Inflammatory macrophage treated with lipopolysaccharide for 1 hour (primary cell): ENCODE results near the gene CA10.

Experiments
- DNase-seq, 2 donors: peaks; one replicate each; pipeline ENCODE4 v3.0.0-alpha.2; 2020 to 2022

CA10 gene

DNA sequence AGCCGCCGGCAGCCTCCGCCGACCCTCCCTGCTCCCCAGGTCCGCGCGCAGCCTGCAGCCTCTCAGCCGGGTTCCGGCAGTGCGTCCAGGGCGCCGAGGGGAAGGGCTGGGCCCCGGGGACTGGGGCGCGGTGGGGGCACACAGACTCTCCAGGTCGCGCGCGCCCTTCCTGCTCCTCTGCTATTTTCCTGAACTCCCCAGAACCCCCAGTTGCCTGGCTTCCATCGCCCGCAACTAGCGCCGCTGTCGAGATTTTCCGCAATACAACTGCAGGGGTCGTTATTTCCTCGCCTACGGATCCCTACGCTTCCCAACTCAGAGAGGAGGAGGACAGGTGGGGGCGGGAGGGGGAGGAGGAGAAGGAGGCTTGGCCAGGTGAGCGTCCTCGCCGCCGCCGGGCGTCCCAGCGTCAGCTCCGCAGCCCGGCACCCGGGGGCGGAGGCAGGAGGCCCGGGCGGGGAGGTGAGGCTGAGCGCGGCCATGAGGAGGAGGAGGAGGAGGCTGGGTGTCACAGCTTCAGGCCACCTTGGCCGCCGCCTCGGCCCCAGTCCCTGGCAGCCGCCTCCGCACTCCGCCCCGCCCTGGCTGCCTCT lies at the start of gene CA10:
Gene CA10, minus strand, starts transcription at position 265 of the 593 bp plus-strand sequence.
- no peak for DNase-seq

DNA sequence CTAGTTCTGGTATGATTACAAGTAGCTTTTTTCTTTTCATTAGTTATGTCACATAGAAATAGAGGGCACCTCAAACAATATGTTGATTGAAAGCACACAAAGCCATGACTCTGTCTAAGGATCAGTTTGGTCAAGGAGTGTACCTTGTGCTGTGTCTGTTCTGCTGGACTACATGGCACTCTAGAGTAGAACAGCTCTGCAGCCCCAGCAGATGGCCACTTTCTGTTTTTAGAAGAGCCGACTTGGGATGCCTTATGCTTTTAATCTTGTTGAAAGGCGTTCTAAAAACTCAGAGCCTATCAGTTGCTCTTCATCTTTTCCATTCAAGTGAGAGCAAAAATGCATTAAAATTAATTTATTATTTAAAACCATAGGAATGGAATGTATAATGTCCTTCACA lies 49.3 kb upstream of the CA10 start:
- no peak for DNase-seq

DNA sequence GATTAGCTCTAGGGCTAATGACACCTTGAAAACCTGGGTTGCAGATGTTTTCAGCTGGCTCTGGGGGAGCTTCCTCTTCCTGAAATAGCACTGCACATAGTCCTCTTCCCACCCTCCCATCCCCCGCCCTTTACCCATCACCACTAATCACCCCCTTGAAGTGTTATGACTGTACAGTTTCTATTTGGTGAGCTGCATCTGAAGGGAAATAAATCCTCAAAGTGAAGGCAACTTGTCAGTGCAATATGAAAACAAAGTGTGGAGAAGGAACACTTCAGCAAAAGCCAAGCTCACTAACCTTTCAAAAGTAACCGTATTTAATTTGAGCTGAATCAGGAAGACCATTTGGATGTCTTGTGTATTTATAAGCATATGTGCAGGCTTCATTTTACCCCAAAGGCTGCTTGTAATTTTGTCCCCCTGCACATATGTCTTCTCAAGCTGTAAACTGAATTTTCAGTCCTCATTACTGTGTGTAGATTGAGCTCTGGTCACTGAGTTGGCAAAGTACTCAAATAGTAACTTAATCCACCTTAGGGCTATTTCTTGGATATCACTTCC lies 44.1 kb upstream of the CA10 start:
- DNase-seq, result no peak

DNA sequence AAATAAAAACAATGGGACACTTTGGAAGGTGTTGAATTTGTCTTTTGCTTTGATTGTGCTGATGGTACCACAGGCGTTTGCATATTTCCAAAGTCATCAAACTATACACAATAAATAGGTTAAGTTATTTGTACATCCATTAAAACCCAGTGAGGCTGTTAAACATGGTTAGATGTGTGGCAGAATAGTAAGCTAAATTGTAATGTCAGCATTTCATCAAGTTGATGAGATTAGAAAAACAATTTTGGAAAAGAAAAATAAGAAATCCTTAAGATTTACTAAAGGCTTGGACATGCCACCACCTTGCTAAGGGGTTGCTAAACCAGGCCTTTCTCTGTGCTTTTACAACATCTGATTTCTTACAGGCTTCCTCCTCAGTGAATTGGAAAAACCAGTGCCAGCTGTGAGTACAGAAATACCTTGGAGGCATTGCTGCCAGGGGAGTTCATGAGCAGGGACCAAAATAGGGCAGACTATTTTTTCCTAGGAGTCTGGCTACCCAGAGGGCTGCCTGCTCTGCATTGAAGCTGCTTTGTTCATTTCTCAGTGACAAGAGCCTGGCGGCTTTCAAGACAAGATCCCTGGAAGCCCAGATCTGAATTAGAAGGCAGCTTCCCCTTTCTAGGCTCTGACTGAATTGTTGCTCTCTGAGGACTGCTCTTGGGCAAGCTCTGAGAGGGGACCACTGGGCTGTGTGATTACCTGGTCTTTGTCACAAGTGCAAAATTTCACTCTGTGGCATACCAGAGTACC lies 43.4 kb upstream of the CA10 start:
- DNase-seq, result no peak

DNA sequence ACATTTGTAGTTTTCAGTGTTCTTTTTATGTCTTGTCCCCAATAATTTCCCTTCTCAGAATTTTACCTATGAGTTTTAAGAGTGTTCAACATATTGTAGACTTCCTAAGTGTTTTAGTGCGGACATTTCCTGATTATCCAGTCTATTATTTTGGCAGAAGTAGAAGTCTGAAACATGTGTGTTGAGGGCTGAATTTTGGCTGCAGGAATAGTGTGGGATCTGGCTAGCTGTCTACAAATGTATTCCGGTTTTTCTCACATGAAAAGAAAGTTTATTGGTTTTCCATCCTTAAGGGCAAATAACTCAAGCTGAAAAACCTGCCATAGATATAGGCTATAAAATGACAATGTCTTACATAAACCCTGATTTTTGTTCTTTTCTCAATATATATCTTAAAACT lies 33.0 kb upstream of the CA10 start:
- no peak for DNase-seq

DNA sequence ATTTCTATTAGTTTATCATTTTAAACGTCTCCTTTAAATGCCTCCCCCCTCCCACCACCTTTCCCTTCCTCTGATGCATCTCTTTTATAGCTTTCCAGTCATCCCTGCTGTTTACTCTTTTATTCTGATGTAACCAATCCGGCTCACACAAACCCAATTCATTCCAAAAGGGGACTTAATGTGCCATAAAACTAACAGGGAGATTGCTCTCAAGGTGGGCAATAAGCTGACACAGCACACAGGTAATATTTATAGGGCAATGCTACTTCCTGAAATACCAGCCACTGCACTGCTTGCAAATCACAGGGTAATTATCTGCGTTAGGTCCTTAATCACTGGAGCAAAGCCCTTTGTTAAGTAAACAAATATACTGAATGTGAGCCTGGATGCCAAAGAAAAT lies 23.3 kb upstream of the CA10 start:
- no peak for DNase-seq

DNA sequence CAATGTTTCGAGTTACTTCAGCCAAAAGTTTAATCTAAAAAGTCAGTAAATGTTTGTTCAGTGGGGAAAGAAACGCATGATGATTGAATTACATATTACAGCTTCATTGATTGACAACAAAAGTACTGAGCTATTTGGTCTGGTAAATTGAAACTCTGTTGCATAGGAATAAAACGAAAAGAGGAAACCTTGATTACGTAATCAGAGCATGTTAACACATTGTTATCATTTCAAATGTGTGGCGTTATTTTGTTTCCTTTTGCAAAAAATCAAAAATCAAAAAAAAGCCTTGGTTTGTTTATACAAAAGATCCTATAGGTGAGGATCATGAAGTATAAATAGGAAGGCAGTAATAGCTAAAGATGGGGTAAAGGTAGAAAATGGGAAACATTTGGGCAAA lies 19.5 kb upstream of the CA10 start:
- DNase-seq, result peak in 1 of 2 donors; percentile 2

DNA sequence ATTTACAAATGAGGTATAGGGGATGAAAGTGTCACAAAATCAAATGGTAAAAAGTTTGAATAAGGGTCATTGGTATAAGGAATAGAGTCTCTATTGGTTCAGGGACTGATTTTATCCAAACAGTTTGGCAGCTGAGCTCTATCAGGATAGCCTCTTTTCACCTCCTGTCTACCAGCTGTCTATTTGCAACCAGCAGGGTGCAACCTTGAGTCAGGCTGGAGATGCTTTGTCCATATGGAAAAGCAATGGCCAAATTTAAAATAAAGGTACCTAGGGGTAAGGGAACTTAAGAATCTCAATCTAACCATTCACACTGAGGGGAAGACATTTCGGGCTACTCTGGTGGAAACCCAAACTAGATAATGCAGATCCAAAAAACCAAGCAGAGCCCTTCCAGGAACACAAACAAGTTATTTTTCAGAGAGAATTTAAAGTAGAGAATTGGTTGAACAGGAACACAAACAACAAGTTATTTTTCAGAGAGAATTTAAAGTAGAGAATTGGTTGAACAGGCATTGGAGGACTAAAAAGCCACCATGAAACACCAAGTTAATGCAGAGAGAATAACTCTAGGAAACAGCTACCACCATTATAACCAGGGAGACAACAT lies 12.6 kb upstream of the CA10 start:
- DNase-seq, result no peak

DNA sequence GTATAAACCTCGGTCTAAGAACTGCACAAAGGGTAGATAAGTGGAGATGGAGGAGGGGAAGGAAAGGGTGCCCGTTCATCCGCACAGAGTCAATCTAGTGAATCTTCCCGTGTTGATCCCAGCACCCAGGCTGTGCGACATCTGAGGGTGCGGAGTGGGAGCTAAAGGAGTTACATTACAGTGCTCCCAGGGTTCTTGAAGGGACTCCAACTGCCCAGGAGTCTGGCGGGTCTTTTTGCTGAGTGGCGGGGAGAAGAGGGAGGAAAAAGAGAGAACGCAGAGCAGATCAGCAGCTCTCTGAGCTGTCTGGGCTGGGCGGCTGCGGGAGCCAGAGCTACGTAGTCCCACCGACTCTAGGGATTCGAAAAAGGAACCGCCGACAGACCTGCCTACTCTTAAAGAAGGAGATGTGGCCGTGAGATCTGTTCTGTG lies 1.6 kb upstream of the CA10 start:
- DNase-seq, result no peak

DNA sequence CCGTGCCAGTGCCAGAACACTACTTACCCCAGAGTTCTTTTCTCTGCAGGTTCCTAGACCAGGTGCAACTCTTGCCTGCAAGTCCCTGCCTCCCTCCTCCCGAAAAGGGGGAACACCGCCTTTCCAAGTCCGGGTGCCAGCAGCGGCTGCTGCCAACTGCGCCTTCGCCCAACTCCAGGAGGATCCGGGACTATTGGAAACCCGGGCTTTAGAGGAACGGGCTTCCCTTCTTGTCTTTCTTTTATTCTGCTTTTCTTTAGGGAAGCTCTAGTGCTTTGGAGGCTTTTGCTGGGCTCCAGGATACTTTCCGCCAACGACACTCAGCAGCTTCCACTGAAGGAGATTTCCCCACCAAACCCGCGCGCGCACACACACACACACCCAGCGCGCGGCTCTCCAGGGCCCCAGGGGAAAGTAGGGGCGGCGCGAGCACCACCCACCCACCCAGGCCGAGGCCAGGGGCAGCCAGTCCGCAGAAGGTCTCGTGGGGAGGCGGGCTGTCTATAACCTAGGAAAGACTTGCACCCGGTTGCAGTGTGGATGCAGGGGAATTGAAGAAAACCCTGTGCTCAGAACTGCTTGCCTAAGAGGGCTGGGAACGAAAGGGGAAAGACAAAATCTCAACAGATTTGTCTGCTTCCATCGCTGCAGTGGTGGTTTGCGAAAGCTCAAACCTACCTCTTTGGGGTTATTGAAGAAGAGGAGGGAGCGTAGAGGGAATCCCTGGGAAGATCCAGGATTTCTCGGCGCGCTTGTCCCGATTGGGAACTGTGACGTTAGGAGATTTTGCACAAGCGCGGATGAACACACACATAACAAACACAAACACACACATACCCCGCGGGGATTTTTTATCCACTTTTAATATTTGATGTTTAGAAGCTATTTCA lies 977 bp upstream of the CA10 start:
- DNase-seq, result no peak

DNA sequence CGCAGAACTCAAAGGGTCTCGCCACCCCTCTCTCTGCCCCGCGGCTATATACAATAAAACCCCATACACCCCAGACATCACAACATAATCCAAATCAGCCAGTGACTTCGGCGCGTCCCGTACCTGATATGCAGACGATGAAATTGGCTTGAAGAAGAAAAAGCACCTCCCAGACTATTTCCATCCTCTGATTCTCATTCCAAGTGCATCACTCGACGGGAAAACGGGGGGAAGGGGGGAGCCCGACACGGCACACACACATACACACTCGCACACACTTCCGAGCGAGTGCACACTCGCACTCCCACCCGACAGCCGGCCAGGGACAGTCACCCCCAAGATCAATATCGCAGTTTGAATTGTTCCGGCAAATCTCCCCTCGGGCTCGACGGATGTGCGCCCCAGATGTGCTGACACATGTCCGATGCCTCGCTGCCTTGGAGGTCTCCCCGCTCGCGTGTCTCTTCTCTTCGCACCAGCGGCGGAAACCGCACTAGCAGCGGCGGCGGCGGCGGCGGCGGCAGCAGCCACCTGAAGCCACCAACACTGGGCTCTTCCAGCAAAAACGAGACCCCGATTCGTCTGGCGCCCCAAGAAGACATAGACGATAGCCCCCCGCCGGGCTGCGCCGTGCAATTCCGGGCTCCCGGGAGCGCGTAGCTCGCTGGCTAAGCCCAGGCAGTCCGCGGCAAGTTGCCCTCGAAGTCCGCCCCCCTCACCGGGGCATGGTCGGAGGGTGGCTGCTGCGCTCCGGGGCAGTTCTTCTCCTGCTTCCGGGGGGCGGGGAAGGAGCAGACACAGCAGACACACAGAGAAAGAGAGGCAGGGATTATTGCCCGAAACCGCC lies 688 bp downstream of the CA10 start:
- DNase-seq, result no peak

DNA sequence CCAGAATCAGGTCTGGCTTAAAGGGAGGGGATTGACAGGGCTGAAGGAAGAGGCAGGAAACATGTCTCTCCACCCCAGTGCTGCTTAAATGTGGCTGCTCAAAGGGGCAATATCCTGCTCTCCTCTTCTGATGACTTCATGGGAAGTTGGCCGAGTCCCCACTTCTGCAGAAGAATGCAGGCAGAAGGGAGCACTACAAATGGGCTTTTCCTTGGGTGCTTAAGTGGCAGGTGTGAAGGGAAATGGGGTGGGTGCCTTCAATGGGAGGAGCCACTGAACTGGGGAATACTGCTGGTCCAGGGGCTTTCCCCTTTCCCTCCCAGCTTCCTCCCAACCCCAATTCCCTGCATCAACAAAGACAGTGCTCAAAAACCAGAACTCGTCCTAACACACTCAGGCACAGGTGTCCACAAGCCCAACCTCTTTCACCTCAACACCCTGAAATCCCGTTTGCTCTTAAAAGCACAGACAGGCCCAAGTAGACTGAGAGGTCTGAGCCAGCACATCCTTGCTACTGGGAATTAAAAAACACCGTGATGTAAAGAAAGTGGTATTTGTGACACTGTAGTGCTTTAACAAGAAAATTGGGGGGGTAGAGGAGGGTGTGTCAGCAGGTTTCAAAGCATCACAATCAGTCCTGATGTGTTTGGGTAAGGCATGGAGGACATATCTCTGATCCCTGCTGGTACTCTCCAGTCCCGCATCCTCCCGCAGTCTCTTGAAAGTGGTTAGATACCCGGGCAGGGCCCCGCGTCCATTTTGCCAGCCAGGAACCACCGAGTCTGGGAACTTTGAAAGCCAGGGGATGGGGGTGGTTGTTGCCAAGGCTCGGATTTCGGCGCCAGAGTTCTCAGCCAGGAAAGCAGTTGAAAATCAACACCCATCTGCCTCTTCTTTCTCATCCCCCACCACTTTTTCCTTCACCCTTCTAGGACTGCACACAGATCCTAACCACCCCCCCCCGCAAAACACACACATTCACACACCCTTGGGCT lies 1.6 kb downstream of the CA10 start:
- DNase-seq, result no peak

DNA sequence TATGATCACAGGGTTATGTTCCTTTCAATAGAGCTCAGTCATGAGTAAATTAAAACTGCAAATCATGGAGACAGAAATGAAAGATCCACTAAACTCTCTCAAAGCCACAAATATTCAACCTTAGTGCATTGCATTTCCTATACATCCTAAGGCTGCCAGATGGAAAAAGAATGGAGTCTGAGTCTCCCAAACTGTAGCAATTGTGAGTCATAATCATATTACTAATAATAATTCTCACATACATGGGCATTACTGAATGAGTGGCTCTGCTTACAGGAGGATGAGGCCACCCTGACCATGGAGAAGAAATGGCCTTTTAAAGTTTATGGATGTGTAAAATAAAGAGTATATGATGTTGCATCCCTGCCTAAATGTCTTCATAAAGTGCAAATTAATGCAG lies 3.2 kb downstream of the CA10 start:
- no peak for DNase-seq

DNA sequence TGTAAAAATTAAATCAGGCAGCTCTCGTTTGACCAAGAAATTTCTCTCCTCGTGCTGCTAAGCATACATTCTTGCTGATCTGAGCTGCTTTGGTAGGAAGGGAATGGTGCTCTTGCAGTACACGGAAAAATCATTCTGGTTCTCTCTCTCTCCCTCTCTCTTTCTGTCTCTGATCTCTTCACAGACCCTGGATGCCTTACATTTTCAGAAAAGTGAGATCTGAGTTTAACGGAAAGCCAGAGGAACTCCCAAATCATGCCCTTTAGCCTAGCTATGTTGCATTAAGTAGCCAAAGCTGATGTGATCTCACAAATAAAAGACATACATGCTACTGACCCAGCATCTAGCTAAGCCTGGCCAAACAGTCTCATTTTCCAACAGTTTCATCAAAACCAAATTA lies 4.0 kb downstream of the CA10 start:
- no peak for DNase-seq

DNA sequence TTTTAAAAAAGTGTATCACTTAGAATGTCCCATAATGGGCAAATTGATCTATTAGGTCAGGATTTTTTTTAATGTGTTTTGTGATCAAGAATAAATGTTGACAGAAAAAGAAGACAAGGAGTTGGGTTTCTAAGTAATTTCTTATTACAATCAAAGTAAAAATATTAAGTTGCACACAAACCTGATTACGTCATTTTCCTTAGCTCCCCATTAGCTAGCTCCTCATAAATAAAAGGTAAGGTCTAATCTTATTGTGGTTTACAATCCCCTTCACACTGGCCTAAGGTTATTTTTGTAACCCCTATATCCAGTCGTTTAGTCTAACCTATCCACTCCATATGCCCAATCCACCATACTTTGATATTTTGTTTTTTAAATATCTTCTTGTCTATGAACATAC lies 7.6 kb downstream of the CA10 start:
- no peak for DNase-seq

DNA sequence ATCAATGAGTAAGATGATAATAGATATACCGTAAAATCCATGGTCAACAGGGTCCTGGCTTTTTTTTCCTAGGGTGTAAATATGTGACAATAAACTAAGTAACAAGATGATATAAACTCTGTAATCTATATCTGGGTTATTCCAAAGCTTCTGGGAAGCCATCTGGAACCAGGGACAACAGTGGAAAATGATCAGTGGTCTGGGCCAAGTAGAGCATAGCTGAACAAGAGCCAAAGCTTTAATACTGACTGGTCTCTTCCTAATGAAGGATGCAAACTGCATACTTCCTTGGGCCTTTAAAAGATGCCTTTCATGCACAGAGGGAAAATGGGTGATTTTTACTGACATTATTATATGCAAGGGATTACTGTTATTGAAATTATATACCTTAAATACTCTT lies 8.9 kb downstream of the CA10 start:
- DNase-seq, result no peak

DNA sequence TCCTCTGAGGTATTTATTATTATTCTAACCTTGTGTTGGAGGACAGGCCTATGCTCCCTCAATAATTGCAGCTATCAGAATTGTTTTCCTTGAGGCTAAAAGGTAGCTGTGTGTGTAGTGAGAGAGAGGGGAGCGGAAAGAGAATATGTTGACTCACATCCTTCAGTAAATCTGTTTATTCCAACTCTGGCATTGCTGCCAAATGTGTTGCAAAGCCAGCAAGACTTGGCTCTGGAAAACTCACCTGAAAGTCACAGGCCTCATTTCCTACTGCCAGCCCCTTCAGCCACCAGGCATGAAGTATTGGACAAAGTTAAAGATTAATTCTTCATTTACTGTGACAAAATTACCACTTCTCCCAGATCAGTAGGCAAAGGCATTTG lies 9.6 kb downstream of the CA10 start:
- no peak for DNase-seq

DNA sequence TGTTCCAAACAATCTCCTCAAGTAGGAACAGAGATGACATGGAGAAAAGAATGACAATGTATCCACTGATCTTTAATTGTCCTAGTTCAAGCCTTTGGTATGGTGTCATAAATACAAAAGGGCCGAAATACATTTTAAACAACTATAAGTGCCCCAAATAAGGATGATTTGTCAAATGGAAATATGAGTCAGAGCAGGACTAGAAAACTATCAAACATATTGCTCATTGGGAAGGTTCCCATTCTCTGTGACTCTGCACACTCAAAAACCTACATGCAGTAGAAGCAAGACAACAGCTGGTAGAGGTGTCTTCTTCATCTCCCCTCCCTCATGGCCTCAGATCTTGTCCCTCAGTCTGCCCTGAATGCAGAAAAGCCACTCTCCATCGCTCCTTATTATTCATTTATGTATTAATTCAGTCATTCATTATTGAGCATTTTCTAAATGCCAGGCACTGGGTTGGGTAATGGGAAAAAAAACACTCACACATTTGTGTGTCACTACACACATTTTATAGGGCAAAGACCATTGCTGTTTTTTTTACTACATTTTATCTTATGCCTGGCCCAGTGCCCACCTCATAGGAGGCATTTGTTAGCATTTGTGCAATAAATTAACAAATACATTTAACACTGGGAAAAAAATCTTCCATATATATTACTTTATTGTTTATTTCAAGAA lies 10.1 kb downstream of the CA10 start:
- no peak for DNase-seq

DNA sequence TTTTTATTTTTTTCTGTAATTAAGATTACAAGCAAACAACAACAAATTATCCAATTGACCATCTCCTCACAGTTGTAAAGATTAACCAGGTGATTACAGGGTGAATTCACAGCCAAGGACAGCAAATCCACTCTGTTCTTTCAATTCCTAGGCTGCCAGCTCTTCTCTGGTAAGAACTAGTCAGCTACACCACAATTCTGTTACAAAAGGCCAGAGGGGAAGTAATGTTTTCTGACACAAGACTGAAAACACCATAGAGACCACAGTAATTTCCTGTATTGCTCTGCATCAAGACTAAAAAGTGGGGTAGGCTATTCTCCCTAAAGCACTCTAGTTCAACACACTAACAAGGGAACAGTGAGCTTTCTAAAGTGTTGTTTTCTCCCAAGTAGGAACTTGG lies 10.6 kb downstream of the CA10 start:
- DNase-seq, result peak; percentile 1 to 5

DNA sequence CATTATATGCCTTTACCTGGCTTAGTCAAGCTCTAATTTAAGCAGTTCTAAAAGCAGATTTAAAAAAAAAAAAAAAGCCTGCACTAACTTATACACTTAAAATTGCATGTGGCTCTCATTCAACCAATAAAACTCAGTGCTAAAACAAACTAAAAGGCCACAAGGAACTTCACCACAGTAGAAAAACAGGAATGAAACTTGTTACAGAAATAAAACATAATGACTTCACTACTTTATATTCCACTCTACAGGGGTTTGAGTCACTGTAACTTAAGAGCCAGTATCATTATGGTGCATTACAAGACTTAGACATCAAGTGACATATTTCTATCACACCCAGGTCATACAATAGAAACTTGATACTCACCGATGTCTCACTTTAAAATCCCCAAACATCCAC lies 11.1 kb downstream of the CA10 start:
- no peak for DNase-seq
